GM13976 (cell line): ENCODE data around the gene FBXW11.

Experiments
- DNase-seq: peaks from one replicate; pipeline ENCODE4 v3.0.0; 2012; ENCODE audit warnings: low spot score
- CTCF ChIP-seq: IDR thresholded peaks from 2 replicates; pipeline ENCODE4 v1.5.1; 2012; ENCODE audit warnings: borderline replicate concordance, mild to moderate bottlenecking; ENCODE audit not compliant: insufficient read depth; ENCODE audit errors: extremely low read depth, missing control alignments, control extremely low read depth
- in situ Hi-C: fragments of 300-500 bp; cut with MboI; formaldehyde crosslinking; loops from one replicate; pipeline ENCODE4 v1.12.0; 2022; ENCODE audit warnings: low sequenced_read_pairs, mixed read lengths, inconsistent platforms; ENCODE audit not compliant: unreplicated experiment

FBXW11 gene

GRCh38 chr5:171846323-171846722 is 160.1 kb downstream of the FBXW11 start:
- DNase-seq = no peak
- TF ChIP-seq CTCF = no peak
- in situ Hi-C loops = no loop called here

GRCh38 chr5:171845857-171846256 is 160.6 kb downstream of the FBXW11 start:
- DNase-seq = no peak
- in situ Hi-C loops = no loop called here
- TF ChIP-seq CTCF = no peak

- no peak for DNase-seq
- TF ChIP-seq CTCF = no peak
- in situ Hi-C loops = no loop called here
Measured at GRCh38 chr5:171845040-171845630, 161.3 kb downstream of the FBXW11 start.

- in situ Hi-C loops = no loop called here
- DNase-seq = no peak
- TF ChIP-seq CTCF = no peak
Measured at GRCh38 chr5:171842777-171843328, 163.6 kb downstream of the FBXW11 start.

- DNase-seq = no peak
- no peak for TF ChIP-seq CTCF
- in situ Hi-C loops = no loop called here
Measured at GRCh38 chr5:171841984-171842776, 164.3 kb downstream of the FBXW11 start.

GRCh38 chr5:171840711-171841522 is 165.5 kb downstream of the FBXW11 start:
- in situ Hi-C loops = no loop called here
- no peak for TF ChIP-seq CTCF
- DNase-seq = no peak
